B cell (primary cell): ENCODE results near the gene LIPG. TPM values are rescaled to one million over a fixed set of nuclear protein-coding genes. Genes with fewer than 3 reads are reported as not detected.

Source experiments
- ATAC-seq: fragments of 200-7000 bp; cut with Tn5 transposase; one replicate; pipeline ENCODE4 v1.10.0; 2021; ENCODE audit warnings: low read depth, mild to moderate bottlenecking, moderate number of reproducible peaks, moderate library complexity
- CTCF ChIA-PET: fragments of 350-600 bp; sonication (Branson Sonifier 250); formaldehyde crosslinking; loops from one replicate; lab custom pipeline; 2021; ENCODE audit warnings: antibody characterized with exemption, inconsistent platforms; lab: Charles Lee
- POLR2A ChIA-PET: fragments of 350-600 bp; sonication (Branson Sonifier 250); formaldehyde crosslinking; loops from one replicate; lab custom pipeline; 2021; ENCODE audit warnings: antibody characterized with exemption; lab: Charles Lee
- DNase-seq: peaks from one replicate; pipeline ENCODE4 v3.0.0; 2013
- H2AFZ ChIP-seq: 2 replicates; pipeline ENCODE4 v1.6.1; 2012; ENCODE audit warnings: mild to moderate bottlenecking, low read depth, low read length; ENCODE audit not compliant: insufficient read depth, poor library complexity, severe bottlenecking
- H3K27ac ChIP-seq, 2 donors: 1 replicate in 1 of 2; 2 replicates in 1 of 2; pipeline ENCODE4 v1.5.1; 2012 to 2013; ENCODE audit warnings: low read length in 2 of 2, mild to moderate bottlenecking in 2 of 2, moderate library complexity in 1 of 2
- H3K27me3 ChIP-seq, 4 experiments: fragments of 200-600 bp in 1 of 4; sonication (generic) in 1 of 4; replicated peaks in 1 of 4; 1 replicate in 2 of 4; 2 replicates in 2 of 4; pipeline versions ENCODE4 v1.6.1 to v1.7.0; 2013 to 2016; ENCODE audit warnings: low read length in 3 of 4, mild to moderate bottlenecking in 2 of 4, mixed read lengths in 1 of 4, moderate library complexity in 1 of 4; ENCODE audit not compliant: insufficient read depth in 4 of 4, control insufficient read depth in 3 of 4; ENCODE audit errors: control extremely low read depth in 1 of 4
- H3K36me3 ChIP-seq, 2 experiments: replicated peaks in 1 of 2; 1 replicate in 1 of 2; 2 replicates in 1 of 2; pipeline versions ENCODE4 v1.6.1 to v1.7.1; 2013; ENCODE audit warnings: low read length in 1 of 2; ENCODE audit not compliant: insufficient read depth in 2 of 2, control insufficient read depth in 1 of 2; ENCODE audit errors: control extremely low read depth in 1 of 2, extremely low read depth in 1 of 2
- H3K4me1 ChIP-seq, 2 donors: fragments of 200-600 bp in 1 of 2; sonication (generic) in 1 of 2; 1 replicate in 1 of 2; 2 replicates in 1 of 2; pipeline versions ENCODE4 v1.5.1 to v1.6.1; 2013 to 2017; ENCODE audit warnings: low read length in 2 of 2; ENCODE audit not compliant: control insufficient read depth in 2 of 2, insufficient read depth in 2 of 2
- H3K4me2 ChIP-seq: replicated peaks from 2 replicates; pipeline ENCODE3; 2012; ENCODE audit warnings: mild to moderate bottlenecking, low read depth, low read length; ENCODE audit not compliant: poor library complexity, severe bottlenecking
- H3K4me3 ChIP-seq, 5 experiments: fragments of 200-600 bp in 1 of 5; sonication (generic) in 1 of 5; 1 replicate in 3 of 5; 2 replicates in 2 of 5; pipeline versions ENCODE4 v1.5.1 to v1.7.0; 2011 to 2016; ENCODE audit warnings: low read length in 4 of 5, mild to moderate bottlenecking in 4 of 5, low read depth in 2 of 5, control low read depth in 1 of 5, moderate library complexity in 1 of 5; ENCODE audit not compliant: insufficient read depth in 1 of 5; ENCODE audit errors: control extremely low read depth in 1 of 5, extremely low read depth in 1 of 5
- H3K79me2 ChIP-seq: fragments of 200-600 bp; sonication (generic); one replicate; pipeline ENCODE4 v1.6.0; 2016; ENCODE audit warnings: low read length; ENCODE audit not compliant: control insufficient read depth, insufficient read depth
- H3K9ac ChIP-seq: fragments of 200-600 bp; sonication (generic); 2 replicates; pipeline ENCODE4 v1.6.1; 2017; ENCODE audit warnings: mild to moderate bottlenecking, low read length, moderate library complexity
- H3K9me3 ChIP-seq, 3 donors: one replicate each; pipeline versions ENCODE4 v1.6.1 to v1.7.1; 2013; ENCODE audit warnings: low read length in 2 of 3; ENCODE audit not compliant: control insufficient read depth in 2 of 3, insufficient read depth in 1 of 3; ENCODE audit errors: control extremely low read depth in 1 of 3
- H4K20me1 ChIP-seq: 2 replicates; pipeline ENCODE4 v1.6.0; 2012; ENCODE audit warnings: mild to moderate bottlenecking, low read length; ENCODE audit not compliant: insufficient read depth, control insufficient read depth, poor library complexity, severe bottlenecking
- H3K27ac Mint-ChIP-seq: one replicate; pipeline ENCODE4 v1.8.0; 2021; ENCODE audit warnings: mixed read lengths
- H3K27me3 Mint-ChIP-seq: one replicate; pipeline ENCODE4 v1.8.0; 2021; ENCODE audit warnings: mixed read lengths
- H3K4me1 Mint-ChIP-seq: one replicate; pipeline ENCODE4 v1.8.0; 2021; ENCODE audit warnings: mixed read lengths
- H3K4me3 Mint-ChIP-seq: one replicate; pipeline ENCODE4 v1.8.0; 2021; ENCODE audit warnings: mixed read lengths
- H3K9me3 Mint-ChIP-seq: one replicate; pipeline ENCODE4 v1.8.0; 2022; ENCODE audit warnings: mixed read lengths; ENCODE audit not compliant: insufficient read depth
- CTCF ChIP-seq: fragments of 200-600 bp; IDR thresholded peaks from one replicate; pipeline ENCODE4 v1.8.0; 2022; ENCODE audit warnings: antibody characterized with exemption, mild to moderate bottlenecking
- EZH2 ChIP-seq: IDR thresholded peaks from 2 replicates; pipeline ENCODE4 v1.6.1; 2012; ENCODE audit warnings: borderline replicate concordance, low read depth, mild to moderate bottlenecking, moderate library complexity, low read length; ENCODE audit not compliant: insufficient read depth, poor library complexity, severe bottlenecking
- WGBS: methylation state at CpG from one replicate; pipeline ENCODE4 v1.1.5; 2013; ENCODE audit warnings: missing lambda C conversion rate; ENCODE audit not compliant: insufficient coverage; 5-methylcytosine and 5-hydroxymethylcytosine counted together
- intact Hi-C: fragments of 100-400 bp; cut with micrococcal nuclease; formaldehyde crosslinking; loops from one replicate; pipeline ENCODE4 v1.10.0; 2022
- polyA plus RNA-seq: library from polyadenylated mRNA; depleted of rRNA; stranded (reverse); fragments of >200 nt; gene quantifications from 2 replicates; pipeline ENCODE4 v1.2.3, GENCODE V29; 2012
- total RNA-seq, 2 donors: library from RNA; stranded (reverse); fragments of 120-200 nt in 1 of 2; gene quantifications; 1 replicate in 1 of 2; 2 replicates in 1 of 2; pipeline versions ENCODE4 v1.2.3 to v1.2.4, GENCODE V29; 2013 to 2022

Gene LIPG
- total and polyA plus RNA-seq, 2 donors (not counting 1 experiment from before 2014, with no cell fraction given): not detected

GRCh38 chr18:49569724-49570123, 7.9 kb downstream of the LIPG start:
- Histone ChIP-seq H2AFZ (no peak overlapping the region), H3K9me3 (no peaks in the 10 kb centered on the region), H3K4me3 (no peak overlapping the region), H3K9ac (no peak overlapping the region), H3K27ac (no peak overlapping the region), H3K36me3 (no peaks in the 10 kb centered on the region), H3K4me1 (no peaks in the 10 kb centered on the region), H3K79me2 (no peaks in the 10 kb centered on the region), H3K27me3 (peaks cover 0 to 15% (median 3%) of the 10 kb centered on the region in 4 experiments), H3K4me2 (no peak overlapping the region), H4K20me1 (no peaks in the 10 kb centered on the region)
- ChIA-PET POLR2A (no interaction called here), CTCF (interaction anchor here (0.6 kb wide), 1 partner anchor 1933 kb away, joined by 3 read pairs; no protein-coding TSS in a partner anchor)
- TF ChIP-seq CTCF (no peak), EZH2 (no peak)
- WGBS: 100% methylated on average over 1 of the region's 6 CpGs
- peaks cover 25% of the 10 kb centered on the region for H3K27me3 Mint-ChIP-seq
- no peak overlapping the region for H3K4me3 Mint-ChIP-seq
- no peaks in the 10 kb centered on the region for H3K4me1 Mint-ChIP-seq
- no peak for DNase-seq
- no peaks in the 10 kb centered on the region for H3K9me3 Mint-ChIP-seq
- intact Hi-C loops: no loop called here
- no peak for ATAC-seq
- no peak overlapping the region for H3K27ac Mint-ChIP-seq

GRCh38 chr18:49570836-49571235, 9.0 kb downstream of the LIPG start:
- ChIA-PET CTCF (no interaction called here), POLR2A (no interaction called here)
- Mint-ChIP-seq H3K27ac (no peak overlapping the region), H3K4me3 (no peak overlapping the region), H3K4me1 (no peaks in the 10 kb centered on the region), H3K9me3 (no peaks in the 10 kb centered on the region), H3K27me3 (peaks cover 14% of the 10 kb centered on the region)
- Histone ChIP-seq H3K4me1 (no peaks in the 10 kb centered on the region), H3K36me3 (no peaks in the 10 kb centered on the region), H3K4me3 (no peak overlapping the region), H4K20me1 (no peaks in the 10 kb centered on the region), H3K9ac (no peak overlapping the region), H3K9me3 (no peaks in the 10 kb centered on the region), H3K4me2 (no peak overlapping the region), H3K79me2 (no peaks in the 10 kb centered on the region), H2AFZ (no peak overlapping the region), H3K27me3 (peaks cover 0 to 9% (median 2%) of the 10 kb centered on the region in 4 experiments), H3K27ac (no peak overlapping the region)
- no peak for TF ChIP-seq CTCF
- no peak for TF ChIP-seq EZH2
- 84% methylated on average over 4 of the region's 5 CpGs for WGBS
- intact Hi-C loops: no loop called here
- ATAC-seq (no peak), DNase-seq (no peak)
